M059J (cell line): ENCODE data around the gene RFX8. TPM values are rescaled to one million over a fixed set of nuclear protein-coding genes. Genes with fewer than 3 reads are reported as not detected.

Source experiments
- DNase-seq: peaks from one replicate; pipeline ENCODE4 v3.0.0-alpha.2; 2012; ENCODE audit warnings: low read depth
- total RNA-seq: library from RNA; depleted of rRNA; stranded (reverse); fragments of >200 nt; shearing (Covaris generic); gene quantifications from 2 replicates; pipeline ENCODE4 v1.2.3, GENCODE V29; 2014

Gene RFX8
- total RNA-seq, 1 experiment from 2014 or later = not detected

DNA sequence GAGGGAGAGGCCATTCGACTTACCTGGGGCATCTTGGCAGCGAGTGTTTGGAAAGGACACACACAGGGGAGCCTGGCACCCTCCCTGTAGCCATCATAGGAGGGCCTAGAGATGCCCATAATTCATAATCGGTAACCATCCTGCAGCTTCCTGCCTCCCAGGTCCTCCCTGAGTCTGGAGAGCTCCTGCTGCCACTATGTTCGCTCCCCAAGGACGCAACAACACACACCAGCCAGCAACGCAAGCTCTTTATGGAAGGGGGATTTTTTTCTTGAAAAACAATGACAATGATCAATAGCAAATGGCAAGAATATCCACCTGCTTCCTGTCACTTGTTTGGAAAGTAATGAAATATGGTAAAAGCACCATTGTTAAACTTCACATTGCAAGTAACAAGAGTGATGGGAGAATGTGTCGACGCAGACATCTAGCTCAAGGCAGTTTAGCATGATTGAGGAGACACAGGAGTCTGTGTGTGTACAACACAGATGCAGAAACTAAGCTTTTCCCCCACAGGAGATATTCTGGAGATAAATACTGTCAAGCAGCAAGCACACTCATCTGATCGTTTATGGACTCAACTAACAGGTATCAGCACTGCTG, 62.7 kb downstream of the RFX8 start:
- no peak for DNase-seq

DNA sequence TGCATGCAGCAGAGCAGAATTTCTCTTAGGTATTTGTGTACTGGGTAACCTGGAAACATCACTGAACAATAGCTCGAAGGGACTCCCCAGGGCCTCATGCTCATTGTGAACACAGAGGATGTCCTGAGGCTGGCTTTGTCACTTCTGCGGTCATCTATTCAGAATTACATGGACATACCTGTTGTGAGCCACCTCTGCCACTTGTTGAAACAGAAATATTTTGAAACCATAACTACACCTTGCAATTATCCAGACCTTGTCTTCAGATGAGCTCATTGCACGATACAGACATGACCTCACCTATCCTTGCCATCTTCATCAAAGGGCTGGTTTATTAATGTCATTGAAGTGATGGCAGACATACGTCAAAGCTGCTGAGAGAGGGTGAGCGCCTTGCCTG, 64.2 kb downstream of the RFX8 start:
- peak; percentile 77 for DNase-seq

DNA sequence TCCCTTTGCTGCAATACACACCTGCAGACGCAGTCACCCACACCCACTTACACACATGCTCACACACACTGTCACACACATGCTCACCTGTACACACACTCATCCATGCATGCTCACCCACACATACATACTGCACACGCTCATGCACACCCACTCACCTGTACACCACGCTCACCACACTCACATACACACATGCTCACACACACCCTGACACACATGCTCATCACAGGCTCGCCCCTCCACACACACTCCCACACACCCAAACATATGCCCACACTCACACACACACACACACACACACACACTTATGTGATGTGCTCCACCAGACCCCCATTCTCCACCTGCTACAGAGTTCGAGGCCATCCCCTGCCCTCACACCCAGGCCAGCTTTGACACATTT, 64.8 kb downstream of the RFX8 start:
- DNase-seq = no peak

DNA sequence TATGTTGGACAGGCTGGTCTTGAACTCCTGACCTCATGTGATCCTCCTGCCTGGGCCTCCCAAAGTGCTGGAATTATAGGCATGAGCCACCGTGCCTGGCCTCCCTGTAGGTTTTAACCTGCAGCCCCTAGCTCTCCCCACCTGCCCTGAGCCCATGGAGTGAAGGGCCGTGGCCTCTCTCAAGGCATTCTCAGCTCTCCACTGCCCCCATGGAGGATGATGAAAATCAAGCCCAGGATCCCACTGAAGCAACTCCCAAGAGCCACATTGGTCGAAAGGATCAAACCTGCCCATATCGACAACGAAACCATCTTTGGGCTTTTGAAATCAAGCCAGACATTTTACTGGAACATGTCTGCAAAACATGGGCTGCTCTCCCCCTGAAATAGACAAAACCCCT, 65.2 kb downstream of the RFX8 start:
- no peak for DNase-seq

DNA sequence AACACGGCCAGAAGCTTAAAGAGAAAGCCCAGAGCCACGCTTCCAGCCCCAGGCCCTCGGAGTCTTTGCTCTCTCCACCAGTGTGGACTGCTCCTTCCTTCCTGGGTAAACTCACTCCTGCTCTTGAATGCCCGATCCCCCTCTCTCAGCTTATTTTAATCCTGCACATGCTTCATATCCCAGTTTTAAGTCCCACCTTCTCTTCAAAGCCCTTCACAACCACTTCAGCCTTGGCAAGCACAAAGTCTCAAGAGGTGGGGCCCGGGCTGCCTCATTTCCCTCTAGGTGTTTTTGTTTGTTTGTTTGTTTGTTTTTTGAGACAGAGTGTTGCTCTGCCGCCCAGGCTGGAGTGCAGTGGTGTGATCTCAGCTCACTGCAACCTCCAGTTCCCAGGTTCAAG, 66.0 kb downstream of the RFX8 start:
- no peak for DNase-seq

DNA sequence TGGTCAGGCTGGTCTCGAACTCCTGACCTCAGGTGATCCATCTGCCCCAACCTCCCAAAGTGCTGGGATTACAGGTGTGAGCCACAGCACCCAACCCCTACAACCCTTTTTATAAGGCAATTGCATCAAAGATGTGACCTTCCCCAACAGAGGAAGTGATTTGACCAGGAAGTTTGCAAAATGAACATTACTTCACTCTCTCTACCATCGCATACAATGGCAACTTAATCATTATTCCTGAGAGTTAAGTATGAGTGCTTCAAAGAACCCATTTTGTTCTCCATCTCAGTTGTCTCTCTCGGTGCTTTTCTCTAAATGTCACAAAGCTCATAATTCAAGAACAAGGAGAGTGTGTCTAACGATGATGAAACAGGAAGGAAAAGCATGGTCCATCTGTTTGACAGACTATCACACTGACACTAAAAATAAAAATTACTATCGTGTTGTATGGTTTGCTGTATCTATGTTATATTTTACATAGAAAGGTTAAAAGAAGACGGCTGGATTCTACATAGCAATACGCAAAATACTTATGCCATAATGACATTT, 69.5 kb downstream of the RFX8 start:
- DNase-seq = no peak

DNA sequence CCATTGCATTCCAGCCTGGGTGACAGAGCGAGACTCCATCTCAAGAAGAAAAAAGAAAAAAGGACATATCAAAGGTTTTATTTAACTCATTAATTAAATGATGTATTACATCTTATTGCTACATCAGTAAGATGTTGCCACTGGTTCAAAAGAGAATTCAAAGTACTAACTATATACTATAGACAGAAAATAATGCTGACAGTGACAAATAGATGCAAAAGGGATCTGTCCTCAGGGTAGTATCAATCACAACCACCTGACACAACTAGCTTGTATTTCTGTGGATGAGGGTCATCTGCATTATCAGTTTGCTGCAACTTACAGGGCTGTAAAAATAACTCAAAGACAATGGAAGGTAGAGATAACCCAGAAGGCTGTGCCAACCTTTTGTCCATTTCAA, 71.2 kb downstream of the RFX8 start:
- DNase-seq = no peak

DNA sequence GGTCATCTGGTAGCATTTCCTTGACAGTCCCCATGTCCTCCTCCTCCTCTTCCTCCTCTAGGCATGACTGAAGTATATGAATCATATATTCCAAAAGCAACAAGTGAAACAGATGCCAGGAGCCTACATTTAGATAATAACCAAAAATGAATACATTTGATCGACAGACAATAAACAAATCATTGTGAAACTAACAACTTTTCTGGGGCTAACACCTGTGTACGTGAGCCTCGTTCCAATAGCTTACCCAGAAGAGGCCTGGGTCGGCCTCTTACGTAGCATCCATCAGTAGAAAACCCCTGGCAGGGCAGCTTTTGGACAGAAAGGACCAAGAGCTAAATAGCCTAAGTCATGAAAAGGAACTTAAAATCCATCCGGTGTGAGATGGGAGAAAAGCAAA, 72.3 kb downstream of the RFX8 start:
- no peak for DNase-seq

DNA sequence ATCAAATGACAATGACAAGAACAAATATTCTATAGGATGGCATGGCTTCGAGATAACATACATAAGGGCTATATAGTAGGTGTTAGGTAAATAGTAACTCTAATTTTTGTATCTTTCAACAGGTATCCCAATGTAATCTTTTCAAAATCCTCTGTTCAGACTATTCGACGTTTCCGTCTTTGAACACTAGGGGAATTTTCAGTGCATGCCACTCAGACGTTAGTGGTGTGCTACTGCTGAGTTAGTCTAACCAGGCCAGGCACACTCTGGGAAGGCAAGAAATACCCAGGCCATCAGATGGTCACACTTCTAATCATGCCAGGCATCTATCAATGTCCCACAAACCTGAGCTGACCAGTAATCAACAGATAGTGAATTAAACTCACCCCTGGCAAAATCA, 73.0 kb downstream of the RFX8 start:
- no peak for DNase-seq

DNA sequence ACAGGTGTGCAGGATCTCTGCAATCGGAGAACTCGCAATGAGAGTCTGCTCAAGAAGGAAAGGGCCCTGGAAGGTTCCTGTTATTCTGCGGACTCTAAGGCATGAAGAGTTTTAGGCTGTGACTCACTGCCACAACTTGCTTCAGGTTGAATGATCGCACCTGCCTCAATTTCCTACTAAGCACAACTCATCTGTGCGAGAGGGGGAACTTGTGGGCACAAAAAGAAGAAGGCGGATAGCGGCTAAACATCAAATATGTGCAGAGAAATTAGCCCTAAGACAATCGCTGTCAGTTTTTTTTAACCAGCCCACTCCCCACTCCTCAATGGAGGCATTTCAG, 73.6 kb downstream of the RFX8 start:
- no peak for DNase-seq

DNA sequence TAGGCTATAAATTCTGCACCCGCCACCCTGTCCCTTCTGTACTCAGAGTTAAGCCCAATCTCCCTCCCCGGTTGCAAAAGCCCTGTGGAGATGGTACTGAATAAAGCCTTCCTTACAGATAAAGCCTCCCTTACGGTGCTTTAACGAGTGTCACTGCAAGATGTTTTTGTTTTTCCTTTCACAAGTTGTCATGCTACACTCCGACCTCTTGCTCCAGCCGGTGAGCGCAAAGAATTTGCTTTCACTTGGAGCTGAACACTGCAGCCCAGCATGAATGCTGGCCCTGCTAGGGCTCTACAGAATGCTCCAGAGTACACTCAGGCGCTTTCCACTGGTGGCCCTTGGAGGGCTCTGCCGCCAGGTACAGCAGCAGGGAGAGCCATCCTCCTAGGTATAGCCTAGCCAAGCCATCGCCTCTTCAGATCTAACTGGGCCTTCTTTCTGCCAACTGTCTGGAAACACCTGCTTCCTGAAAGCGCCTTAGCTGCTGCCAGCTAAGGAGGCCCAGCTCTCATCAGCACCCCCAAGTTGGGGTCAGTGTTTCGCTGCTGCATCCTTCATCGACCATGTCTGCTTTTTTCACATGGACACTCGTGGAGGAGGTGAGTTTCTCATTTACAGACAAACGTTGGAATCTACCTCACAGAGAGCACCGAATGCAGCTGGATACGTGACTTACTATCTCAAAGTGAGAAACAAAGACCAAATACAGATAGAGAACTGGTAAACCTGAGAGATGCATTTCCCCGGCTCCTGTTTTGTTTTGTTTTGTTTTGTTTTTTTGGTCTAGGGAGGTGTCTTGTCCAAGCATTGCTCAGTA, 74.2 kb downstream of the RFX8 start:
- no peak for DNase-seq

DNA sequence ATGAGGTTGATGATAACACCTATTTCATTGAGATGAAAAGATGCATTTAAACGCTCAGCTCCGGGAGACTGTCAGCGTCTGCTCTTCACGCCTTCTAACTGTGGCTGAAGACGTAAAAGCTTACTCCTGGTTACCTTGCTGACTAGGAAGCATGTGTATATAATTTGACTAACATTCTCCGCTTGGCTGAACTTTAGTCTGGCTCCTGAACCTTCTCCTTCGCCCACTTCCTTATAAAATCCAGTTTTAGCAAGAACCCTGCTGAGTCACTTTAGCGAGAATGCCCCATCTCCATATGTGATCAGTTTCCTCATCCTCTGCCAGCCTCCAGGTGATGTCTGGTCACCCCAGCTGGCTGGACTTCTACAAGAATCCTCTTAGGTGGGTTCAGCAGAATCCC, 74.9 kb downstream of the RFX8 start:
- DNase-seq = peak; percentile 69

DNA sequence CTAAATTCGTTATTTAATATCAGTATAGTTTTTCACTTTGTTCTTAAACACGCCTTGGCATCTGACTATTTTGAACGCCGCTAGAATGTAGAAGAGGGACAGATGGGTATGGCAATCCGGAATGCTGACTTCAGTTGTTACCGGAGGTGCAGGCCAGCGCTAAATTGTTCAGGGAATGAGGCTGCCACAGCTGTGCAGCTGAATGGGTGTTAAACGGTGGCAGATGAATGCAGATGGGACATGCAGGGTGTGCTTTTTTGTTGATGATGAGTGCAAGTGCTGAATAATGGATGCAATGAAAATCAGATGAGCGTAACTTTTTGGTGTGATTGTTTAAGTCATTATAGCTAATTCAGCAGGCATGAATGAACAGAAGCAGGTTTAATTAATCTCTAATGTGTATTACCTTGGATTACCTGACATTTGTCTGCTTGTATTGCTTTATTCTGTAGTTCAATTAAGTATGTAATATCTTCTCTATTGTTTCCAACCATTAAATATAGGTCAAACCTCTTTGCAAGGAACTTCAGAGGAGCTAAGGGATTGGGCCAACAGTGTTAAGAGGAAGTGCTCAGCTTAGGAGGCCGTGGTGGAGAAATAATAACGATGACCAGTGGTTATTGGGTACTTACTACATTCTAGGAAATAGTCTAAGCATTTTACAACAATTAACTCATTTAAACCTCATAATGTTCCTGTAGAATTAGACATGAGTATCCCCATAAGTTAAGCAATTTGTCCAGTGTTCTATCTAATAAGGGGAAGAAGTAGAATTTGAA, 75.7 kb downstream of the RFX8 start:
- DNase-seq = no peak

DNA sequence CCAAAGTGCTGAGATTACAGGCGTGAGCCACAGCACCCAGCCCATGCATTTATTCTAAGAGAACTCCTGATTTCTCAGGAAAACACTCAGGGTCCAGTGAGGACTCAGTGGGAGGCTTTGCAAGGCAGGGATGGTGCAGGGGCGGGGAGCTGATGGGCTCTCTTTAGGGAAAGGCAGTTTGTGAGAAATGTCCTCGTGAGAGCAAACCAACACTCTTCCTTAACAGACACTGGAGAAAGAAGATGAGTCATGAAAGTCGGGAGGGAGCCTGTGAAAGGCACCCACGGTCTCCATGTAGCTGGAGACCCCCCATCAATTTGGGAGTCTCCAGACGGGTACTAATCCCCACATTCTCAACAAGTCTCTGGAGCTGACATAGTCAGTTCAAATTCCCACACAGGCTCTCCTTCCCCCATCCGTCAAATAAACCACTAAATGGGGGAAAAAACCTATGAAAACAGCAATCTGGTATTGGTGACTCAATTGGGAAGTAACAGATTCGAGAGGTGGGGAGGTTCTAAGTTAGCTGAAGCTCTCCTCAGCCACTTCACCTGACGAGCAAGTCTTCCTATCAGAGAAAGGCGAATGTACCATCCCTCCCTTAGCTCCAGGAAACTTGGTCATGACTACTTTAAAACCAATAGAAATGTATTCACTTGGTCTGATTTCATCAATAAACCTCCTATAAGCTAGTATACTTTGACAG, 76.6 kb downstream of the RFX8 start:
- no peak for DNase-seq

DNA sequence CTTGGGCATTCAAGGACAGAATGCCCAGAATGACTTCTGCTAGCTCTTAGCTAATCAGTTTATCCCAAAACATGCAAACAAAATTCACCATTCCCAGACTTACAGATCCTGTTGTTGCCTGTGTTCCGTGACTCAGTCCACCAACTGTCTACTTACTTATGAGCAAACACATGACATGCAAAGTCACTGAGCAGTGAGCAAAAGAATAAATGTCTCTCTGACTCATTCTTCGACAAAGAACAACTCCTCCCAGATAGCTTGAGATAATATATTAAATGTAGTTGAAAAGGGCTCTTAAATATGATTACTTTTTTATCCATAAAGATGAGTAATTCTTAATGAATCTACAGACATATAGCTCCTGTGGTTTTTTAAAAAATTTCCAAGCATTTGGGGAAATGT, 78.6 kb downstream of the RFX8 start:
- peak; percentile 85 for DNase-seq

DNA sequence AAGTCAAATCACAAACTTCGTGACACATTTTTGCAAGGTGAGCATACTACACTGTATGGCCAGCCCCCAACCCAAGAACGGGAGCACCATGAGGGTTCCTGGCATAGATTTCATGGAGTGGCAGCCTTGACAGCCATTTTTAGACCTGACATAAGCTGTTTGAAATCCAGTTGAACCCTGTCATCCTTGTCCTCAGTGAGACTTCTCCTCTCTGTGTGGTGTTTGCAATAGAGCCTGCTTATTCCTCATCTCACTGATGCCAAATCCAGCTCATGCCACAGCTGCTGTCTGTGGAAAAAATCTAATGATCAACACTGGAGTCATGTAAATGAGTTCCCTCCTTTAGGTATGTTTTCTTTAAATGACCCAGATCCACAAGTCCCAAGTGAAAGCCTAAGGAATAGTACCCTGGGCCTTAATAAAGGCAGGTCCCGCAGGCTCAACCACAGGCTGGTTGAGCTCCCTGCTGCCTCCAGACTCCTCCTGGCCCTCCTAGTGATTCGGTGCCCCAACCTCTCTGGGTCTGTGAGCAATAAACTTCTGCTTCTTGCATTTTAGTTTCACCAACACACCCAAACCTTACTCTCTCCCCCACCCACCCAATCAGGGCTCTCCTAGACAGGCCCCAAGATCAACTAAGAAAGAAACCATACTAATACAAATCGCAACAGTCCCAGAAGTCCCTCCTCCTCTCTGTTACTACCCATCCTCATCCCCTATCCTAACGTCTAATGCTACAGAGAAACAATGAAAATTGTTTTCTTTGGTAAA, 79.2 kb downstream of the RFX8 start:
- DNase-seq = no peak

DNA sequence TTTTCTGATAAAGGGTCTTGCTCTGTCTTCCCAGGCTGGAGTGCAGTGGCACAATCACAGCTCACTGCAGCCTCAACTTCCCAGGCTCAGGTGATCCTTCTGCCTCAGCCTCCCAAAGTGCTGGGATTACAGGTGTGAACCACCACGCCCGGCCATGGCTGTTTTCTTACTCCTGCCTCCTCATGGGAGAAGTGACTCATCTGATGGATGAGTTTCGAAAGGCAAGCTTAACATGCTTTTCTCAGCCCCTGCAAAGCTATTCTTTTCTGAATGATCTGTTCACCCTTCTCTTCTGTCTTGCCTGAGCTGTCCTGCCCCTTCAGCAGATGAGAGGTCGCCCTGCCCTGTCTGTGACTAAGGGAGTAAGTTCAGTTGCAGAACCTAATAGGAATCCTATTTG, 86.7 kb downstream of the RFX8 start:
- DNase-seq = peak; percentile 68

DNA sequence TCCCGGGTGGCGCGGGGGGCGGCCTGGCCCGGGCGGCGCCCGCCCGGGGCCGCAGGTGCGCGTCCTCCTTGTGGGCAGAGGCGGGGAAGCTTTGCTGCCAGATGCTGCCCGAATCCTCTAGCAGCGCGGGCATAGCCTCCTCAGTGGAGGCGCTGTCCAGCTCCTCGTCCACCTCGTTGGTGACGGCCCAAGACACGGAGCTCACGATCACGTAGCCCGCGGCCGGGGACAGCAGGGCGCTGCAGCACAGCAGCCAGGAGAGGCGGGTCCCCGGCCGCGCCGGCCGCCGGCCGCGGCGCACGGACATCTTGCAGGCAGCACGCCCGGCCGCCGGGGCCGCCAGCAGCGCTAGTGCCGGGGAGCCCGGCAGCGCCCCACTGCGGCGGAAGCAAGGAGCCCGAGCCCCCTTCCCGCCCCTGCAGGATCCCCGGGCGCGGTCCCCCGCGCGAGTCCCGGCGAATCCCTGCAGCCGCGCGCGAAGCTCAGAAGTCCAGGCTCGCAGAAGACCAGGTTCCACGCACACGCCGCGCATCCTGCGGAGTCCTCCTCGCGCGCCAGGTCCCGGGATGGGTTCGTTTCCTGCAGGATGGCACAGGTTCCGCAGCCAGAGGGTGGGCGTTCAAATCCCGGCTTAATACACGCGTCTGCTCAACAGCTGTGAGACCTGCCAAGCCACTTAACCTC, 87.6 kb downstream of the RFX8 start, which contains the start of gene CREG2:
CREG2 (minus strand) TSS at position 353 of the 684 bp plus-strand sequence; CDS start at position 307, 46 bp downstream.
- DNase-seq = peak; percentile 71

DNA sequence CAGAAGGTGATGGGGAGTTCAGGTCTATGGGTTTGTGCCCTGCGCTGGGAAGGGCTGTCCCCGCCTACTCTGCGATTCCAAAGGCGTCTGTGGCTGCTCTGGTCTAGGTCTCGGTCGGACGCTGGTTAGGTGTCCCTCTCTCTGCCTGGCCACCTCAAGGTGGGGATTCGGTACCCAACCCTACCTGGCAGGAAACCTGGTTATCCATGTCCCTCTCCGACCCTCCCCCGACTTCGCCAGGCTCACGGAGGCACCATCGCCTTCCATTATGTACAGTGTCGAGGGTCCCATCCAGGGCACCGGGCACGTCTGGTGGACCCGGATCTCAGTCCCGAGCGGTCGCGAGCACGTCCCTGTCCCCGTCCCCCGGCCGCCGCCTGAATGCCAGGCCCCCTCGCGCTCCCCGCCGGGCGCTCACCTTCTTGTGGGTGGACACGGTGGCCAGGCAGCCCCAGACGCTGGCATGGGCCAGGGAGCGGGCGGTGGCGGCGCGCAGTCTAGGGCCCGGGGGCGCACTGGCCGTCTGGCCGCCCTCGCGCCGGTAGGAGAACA, 88.2 kb downstream of the RFX8 start:
- DNase-seq = no peak

DNA sequence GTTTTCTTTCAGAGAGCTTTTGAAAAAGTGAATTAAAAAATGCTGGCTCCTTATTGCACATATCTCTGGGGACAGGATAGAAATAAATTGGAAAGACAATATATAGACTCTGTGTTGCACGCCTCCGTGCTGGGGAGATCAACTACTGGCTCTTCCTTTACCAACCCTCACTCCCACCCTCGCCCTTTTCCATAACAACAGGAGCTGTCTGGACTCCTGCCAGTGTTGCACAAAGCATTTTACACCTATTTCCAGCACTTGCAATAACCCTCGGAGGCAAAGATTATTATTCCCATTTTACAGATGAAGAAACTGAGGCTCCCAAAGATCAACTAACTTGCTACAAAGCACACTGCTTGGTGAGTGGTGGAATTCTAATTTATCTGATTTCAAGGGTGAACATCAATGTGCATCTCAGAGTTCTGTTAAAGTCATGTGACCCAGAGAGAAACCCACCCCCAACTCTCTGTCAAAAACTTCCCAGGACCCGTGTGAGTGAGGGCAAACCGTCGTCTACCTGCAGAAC, 91.8 kb downstream of the RFX8 start:
- DNase-seq = no peak
